ENCODE data around the gene SLC4A9.
"Not testable (repeated sequence)": the region's sequence is repeated elsewhere in the genome, so short reads cannot be mapped to it uniquely, and the experiment has no call there.

The SLC4A9 gene

DNA sequence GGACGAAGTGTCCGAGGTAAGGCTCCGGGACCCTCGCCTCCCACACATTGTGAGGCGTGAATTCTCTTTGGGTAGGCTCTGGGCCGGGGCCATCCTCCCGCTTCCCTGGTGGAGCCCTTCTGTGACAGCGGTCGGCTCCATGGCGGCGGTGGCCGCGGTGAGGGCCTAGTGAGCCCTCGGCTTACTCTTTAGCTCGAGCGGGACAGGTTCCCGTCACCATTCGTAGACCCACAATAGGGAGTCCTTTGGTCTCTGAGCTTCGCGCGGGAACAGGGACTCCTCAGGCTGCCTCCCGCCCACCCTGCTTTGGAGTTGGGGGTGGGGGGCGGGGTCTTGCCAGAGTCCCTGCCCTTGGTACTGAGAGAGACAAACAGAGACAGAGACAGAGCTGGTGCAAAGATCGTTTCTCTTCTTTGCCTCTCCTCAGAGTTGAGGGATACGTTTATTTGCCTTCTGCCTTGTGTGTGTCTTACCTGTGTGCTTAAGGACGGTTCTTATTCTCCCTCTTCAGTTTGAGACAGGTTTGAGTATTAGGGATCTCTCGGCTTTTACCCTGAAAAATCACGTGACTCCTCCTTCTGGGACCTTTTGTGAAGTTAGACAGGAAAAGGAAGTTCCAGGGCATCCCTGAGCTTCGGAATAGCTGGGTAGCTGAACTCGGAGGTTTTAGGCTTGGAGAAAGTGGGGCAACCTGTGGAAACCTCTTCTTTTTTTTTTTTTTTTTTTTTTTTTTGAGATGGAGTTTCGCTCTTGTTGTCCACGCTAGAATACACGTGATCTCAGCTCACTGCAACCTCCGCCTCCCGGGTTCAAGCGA, 42.5 kb downstream of the SLC4A9 start:
- DNase-seq = peak; percentile 54

DNA sequence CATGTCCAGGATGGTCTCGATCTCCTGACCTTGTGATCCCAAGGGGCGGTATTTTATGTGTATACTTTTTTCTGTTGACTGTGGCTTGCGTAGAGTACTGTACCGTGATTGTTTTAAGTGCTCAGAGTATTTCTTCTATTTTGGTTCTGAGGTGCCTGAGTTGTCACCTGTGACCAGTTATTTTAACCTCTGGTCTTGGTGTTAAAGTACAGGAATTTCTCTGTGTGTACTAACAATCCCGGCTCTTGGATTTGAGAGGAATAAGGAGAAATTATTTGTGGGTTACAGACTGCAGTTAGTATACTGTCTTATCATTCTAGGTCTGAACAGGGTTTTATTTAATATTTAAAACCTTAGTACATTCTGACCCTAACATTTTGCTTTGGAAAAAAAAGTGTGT, 43.6 kb downstream of the SLC4A9 start:
- no peak for DNase-seq

DNA sequence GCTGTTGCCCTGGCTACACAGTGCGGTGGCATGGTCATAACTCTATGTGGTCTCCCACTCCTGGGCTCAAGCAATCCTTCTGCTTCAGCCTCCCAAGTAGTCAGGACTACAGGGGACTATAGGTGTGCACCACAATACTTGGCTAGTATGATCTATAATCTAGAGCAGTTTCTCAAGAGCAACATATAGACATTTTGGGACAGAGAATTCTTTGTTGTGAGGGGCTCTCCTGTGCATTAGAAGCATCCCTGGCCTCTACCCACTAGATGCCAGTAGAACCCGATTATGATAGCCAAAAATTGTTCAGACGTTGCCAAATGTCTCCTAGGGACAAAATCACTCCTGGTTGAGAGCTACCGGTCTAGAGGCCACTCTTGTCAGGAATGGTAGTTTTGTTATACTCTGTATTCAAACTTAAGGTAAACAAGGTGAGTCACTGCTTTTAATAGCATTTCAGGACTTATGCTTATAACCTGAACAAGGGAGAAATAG, 48.8 kb downstream of the SLC4A9 start:
- no peak for DNase-seq

DNA sequence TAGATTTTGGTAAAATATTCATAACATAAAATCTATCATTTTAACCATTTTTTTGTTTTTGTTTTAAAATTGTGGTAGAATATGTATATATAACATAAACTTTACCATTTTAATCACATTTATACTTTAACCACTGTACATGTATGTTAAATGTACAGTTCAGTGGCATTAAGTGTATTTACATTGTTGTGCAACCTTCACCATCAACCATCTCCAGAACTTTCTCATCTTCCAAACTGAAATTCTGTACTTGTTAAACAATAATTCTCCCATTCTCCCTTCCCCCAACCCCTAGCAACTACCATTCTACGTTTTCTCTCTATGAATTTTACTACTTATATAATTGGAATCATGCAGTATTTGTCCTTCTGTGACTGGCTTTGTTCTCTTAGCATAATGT, 53.2 kb downstream of the SLC4A9 start:
- DNase-seq = no peak

DNA sequence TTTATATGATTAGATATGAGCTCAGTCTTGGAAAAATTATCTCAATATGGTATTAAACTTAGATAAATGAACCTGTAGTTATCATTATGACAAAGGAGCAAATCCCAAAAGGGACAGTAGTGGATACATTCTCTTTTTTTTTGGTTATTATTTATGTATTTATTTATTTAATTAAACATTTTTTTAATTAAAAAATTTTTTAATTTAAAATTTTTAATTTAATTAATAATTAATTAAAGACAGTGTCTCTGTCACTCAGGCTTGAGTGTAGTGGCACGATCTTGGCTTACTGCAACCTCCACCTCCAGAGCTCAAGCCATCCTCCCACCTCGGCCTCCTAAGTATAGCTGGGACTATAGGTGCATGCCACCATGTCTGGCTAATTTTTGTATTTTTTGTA, 57.2 kb downstream of the SLC4A9 start:
- DNase-seq = no peak

DNA sequence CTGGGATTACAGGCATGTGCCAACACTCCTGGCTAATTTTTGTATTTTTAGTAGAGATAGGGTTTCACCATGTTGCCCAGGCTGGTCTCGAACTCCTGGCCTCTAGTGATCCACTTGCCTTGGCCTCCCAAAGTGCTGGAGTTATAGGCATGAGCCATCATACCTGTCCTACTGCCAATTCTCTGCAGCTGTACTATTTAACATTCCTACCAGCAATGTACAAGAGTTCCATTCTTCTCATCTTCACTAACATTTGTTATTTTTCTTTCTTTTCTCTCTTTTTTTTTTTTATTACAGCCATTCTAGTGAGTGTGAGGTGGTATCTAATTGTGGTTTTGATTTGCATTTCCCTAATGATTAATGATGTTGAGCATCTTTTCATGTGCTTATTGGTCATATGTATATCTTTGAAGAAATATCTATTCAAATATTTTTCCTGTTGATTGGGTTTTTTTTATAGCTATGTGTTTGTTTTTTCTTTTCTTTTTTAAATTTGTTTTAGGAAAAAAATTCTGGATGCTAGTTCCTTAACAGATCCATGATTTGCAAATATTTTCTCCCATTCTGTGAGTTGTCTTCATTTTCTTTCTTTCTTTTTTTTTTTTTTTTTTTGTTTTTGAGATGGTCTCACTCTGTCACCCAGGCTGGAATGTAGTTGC, 59.0 kb downstream of the SLC4A9 start:
- DNase-seq = no peak

DNA sequence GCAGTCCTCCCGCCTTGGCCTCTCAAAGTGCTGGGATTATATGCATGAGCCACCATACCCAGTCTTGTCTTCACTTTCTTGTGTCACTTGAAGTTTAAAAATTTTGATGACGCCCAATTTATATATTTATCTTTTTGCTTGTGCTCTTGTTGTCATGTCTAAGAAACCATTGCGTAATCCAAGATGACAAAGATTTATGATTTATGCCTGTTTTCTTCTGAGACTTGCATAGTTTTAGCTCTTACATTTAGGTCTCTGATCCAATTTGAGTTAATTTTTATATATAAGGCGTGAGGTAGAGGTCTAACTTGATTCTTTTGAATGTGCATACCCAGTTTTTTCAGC, 60.2 kb downstream of the SLC4A9 start:
- DNase-seq = peak; percentile 34

DNA sequence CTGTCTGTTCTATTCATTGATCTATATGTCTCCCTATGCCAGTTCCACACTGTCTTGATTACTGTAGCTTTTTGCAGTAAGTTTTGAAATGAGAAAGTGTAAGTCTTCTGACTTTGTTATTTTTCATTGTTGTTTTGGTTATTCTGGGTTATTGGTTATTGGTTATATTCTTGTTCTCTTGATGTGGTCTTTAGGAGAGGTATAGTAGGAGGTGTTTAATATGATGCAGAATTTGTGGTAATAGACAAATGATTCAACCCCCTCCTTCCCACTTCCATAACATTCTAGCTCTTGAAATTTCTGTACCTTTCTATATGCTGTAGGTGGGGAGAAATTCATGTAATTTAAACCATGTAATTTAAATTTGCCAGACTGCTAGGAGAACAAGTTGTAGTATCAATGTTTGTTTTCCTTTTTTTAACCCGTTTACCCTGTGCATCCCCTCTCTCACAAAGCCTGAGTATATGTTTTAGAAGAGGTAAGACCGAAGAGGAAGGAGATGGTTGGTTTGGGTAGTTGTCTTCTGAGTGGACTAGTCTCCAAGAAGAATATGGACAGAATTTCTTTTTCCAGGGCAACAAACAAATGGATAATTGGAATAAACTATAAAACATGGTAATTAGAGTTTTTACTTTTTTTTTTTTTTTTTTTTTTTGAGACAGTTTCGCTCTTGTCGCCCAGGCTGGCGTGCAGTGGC, 60.8 kb downstream of the SLC4A9 start:
- no peak for DNase-seq

DNA sequence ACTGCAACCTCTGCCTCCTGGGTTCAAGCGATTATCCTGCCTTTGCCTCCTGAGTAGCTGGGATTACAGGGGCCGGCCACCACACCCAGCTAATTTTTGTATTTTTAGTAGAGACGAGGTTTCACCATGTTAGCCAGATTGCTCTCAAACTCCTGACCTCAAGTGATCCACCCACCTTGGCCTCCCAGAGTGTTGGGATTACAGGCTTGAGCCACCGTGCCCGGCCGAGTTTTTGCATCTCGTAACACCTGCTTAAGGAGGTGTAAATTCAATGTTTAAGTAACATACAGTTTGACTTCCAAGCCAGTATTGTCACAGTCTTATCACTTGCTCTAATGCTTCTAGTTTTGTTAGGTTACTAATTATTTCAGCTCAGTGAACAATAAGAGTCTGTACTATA, 61.4 kb downstream of the SLC4A9 start:
- not testable (repeated sequence) for DNase-seq

DNA sequence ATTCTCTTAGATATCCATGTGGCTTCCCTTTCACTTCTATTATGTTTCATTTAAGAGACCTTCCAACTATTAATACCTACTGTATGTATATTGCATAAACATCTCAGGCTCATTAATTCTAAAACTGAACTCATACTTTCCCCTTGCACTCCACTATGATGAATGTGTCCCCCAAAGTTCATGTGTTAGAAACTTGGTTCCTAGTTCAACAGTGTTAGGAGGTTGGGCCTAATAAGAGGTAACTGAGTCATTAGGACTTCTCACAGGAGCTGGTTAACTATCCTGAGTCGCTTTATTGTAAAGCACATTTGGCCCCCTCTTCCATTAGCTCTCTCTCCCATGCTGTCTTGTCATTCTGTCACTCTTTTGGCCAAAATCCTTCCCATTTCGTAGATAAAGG, 63.6 kb downstream of the SLC4A9 start:
- DNase-seq = no peak

DNA sequence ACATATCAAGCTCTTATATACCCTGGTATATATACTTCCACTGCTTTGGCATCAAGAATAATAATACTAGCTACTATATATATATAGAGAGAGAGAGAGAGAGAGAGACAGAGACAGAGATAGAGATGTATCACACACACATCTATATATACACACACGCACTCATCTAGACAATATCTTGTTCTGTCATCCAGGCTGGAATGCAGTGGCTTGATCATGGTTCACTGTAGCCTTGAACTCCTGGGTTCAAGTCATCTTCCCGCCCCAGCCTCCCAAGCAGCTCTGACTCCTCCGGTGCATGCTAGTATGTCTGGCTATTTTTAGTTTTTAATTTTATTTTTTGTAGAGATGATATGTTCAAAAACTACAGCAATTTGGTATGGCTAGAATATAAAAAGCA, 64.1 kb downstream of the SLC4A9 start:
- DNase-seq = no peak
